Kidney (tissue), 14 donors: Measurements from ENCODE around the gene PLCB1. TPM values are rescaled to one million over a fixed set of nuclear protein-coding genes. Genes with fewer than 3 reads are reported as not detected.

ENCODE experiments used
- DNase-seq, 5 donors: peaks; one replicate each; pipeline ENCODE4 v3.0.0-alpha.2; 2013 to 2020
- FAIRE-seq: peaks from 2 replicates; lab custom pipeline; 2012; peaks lifted over from hg19 to GRCh38; lab: Jason Lieb, UNC
- H3K27ac ChIP-seq, 2 donors: one replicate each; pipeline ENCODE4 v1.7.0; 2013; ENCODE audit warnings: low read depth in 2 of 2, low read length in 2 of 2, inconsistent platforms in 1 of 2
- H3K27me3 ChIP-seq: one replicate; pipeline ENCODE4 v1.7.1; 2013; ENCODE audit warnings: low read length, inconsistent platforms; ENCODE audit not compliant: control insufficient read depth, insufficient read depth
- H3K36me3 ChIP-seq, 3 donors: one replicate each; pipeline versions ENCODE4 v1.7.0 to v1.7.1; 2013; ENCODE audit warnings: low read length in 3 of 3, control low read depth in 1 of 3, inconsistent platforms in 1 of 3; ENCODE audit not compliant: insufficient read depth in 3 of 3, control insufficient read depth in 2 of 3
- H3K4me1 ChIP-seq, 3 donors: one replicate each; pipeline versions ENCODE4 v1.7.0 to v1.7.1; 2013; ENCODE audit warnings: low read length in 3 of 3, inconsistent platforms in 1 of 3, low read depth in 1 of 3; ENCODE audit not compliant: control insufficient read depth in 2 of 3, insufficient read depth in 2 of 3
- H3K4me3 ChIP-seq, 3 donors: one replicate each; pipeline versions ENCODE4 v1.7.0 to v1.8.1; 2013; ENCODE audit warnings: low read length in 3 of 3, control low read depth in 1 of 3, inconsistent platforms in 1 of 3
- H3K9ac ChIP-seq, 3 donors: one replicate each; pipeline versions ENCODE4 v1.7.0 to v1.7.1; 2013; ENCODE audit warnings: low read length in 3 of 3, control low read depth in 1 of 3, inconsistent platforms in 1 of 3
- H3K9me3 ChIP-seq, 3 donors: one replicate each; pipeline versions ENCODE4 v1.7.0 to v1.7.1; 2013; ENCODE audit warnings: low read length in 3 of 3, control low read depth in 1 of 3, inconsistent platforms in 1 of 3; ENCODE audit not compliant: control insufficient read depth in 2 of 3, insufficient read depth in 1 of 3
- CTCF ChIP-seq: IDR thresholded peaks from 3 replicates; pipeline ENCODE4 v1.5.1; 2012; ENCODE audit warnings: mild to moderate bottlenecking, moderate library complexity, borderline replicate concordance; ENCODE audit not compliant: insufficient read depth; ENCODE audit errors: extremely low read depth
- intact Hi-C: fragments of 100-400 bp; cut with DNase I; formaldehyde crosslinking; loops from one replicate; pipeline ENCODE4 v1.11.1; 2022
- polyA plus RNA-seq: library from polyadenylated mRNA; stranded (reverse); fragments of 350-450 nt; fragmentation: Illumina TruSeq; extraction: RNeasy Lipid Tissue Mini Kit (QIAGEN cat#74804); gene quantifications from one replicate; pipeline ENCODE4 v1.2.3, GENCODE V29; 2014; ENCODE audit warnings: low read depth, low replicate concordance; ENCODE audit not compliant: insufficient read depth
- total RNA-seq: library from RNA; stranded (reverse); fragmentation: NEBNext Ultra II Directional; extraction: Animal tissue kit (Norgen Biotek cat#: 25700); gene quantifications from one replicate; pipeline ENCODE4 v1.2.1, GENCODE V29; 2021
- donor health status: control.
- donor health status: control.
- donor health status: control.
- donor health status: control.
- donor health status: control.
- donor health status: DM: yes; HTN: yes; CAD: no.
- donor health status: Normal renal cell carcinoma (clear cell type).

The PLCB1 gene
- total and polyA plus RNA-seq, 2 donors from 2014 or later = 9.4 to 107 TPM

- FAIRE-seq (no peak), DNase-seq (no peak)
- Histone ChIP-seq H3K27ac (no peak overlapping the region), H3K9ac (no peak overlapping the region), H3K36me3 (peaks cover 0 to 2% (median 0%) of the 10 kb centered on the region in 3 donors), H3K4me3 (no peak overlapping the region), H3K4me1 (no peaks in the 10 kb centered on the region), H3K9me3 (no peaks in the 10 kb centered on the region), H3K27me3 (no peaks in the 10 kb centered on the region)
- intact Hi-C loops = no loop called here
- TF ChIP-seq CTCF = no peak
Measured at GRCh38 chr20:8744228-8744844, 612.3 kb downstream of the PLCB1 start.

GRCh38 chr20:8749101-8749500, 617.0 kb downstream of the PLCB1 start:
- intact Hi-C loops = no loop called here
- Histone ChIP-seq H3K9me3 (no peaks in the 10 kb centered on the region), H3K27me3 (no peaks in the 10 kb centered on the region), H3K4me3 (no peak overlapping the region), H3K27ac (no peak overlapping the region), H3K9ac (no peak overlapping the region), H3K36me3 (no peaks in the 10 kb centered on the region), H3K4me1 (no peaks in the 10 kb centered on the region)
- DNase-seq (peak in 1 of 5 donors; percentile 8), FAIRE-seq (no peak)
- TF ChIP-seq CTCF = no peak

GRCh38 chr20:8749986-8750385, 617.9 kb downstream of the PLCB1 start:
- H3K9ac ChIP-seq = no peak overlapping the region
- H3K9me3 ChIP-seq = no peaks in the 10 kb centered on the region
- no peaks in the 10 kb centered on the region for H3K36me3 ChIP-seq
- H3K4me3 ChIP-seq = no peak overlapping the region
- DNase-seq (no peak), FAIRE-seq (no peak)
- H3K27me3 ChIP-seq = no peaks in the 10 kb centered on the region
- intact Hi-C loops = no loop called here
- TF ChIP-seq CTCF = no peak
- no peak overlapping the region for H3K27ac ChIP-seq
- H3K4me1 ChIP-seq = no peaks in the 10 kb centered on the region
